ENCODE measurements around the gene HNRNPA2B1.
"Not testable (repeated sequence)": the region's sequence is repeated elsewhere in the genome, so short reads cannot be mapped to it uniquely, and the experiment has no call there.

HNRNPA2B1 gene

GRCh38 chr7:26189697-26190096 is 10.8 kb downstream of the HNRNPA2B1 start:
- H3K36me3 ChIP-seq (ENCODE audit: control insufficient read depth, insufficient read depth, low read length): peaks cover 73% of the 10 kb centered on the region
- H3K4me1 ChIP-seq (ENCODE audit: control insufficient read depth, insufficient read depth, low read length): no peaks in the 10 kb centered on the region
- H3K27ac ChIP-seq (ENCODE audit: low read depth, low read length): no peak overlapping the region

DNA sequence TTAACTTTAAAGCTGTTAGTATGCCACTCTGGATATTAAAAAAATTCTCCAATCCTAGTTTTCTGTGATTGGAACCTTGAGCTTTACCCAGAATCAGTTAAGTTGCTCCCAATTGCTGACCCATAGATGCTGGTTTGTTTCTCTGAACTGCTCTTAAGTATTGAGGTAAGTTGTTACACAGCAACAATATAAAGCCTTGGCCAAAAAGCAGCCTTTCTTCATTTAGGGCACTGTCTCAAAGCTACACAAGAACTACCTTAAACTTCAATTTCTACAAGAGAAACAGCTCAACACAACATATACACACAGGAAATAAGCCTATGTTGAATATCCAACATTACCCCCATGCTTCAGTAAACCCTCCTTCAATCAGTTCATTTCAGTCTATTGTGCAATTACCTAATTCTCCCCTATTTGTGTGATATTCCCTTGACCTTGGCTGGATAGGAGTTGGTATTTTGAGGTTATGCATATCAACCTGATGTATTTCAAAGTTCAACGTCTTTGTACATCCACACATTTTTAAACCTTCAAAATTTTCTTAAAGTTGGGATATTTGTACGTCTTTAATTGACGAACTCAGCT is 11.5 kb downstream of the HNRNPA2B1 start:
- no peak overlapping the region for H3K27ac ChIP-seq (ENCODE audit: low read depth, low read length)
- H3K36me3 ChIP-seq (ENCODE audit: control insufficient read depth, insufficient read depth, low read length): peaks cover 69% of the 10 kb centered on the region
- no peaks in the 10 kb centered on the region for H3K9me3 ChIP-seq (ENCODE audit: control insufficient read depth, insufficient read depth, low read depth, low read length)

More at GRCh38 chr7:26189697-26190096, 10.8 kb downstream of the HNRNPA2B1 start:
- Histone ChIP-seq H3K27me3 (ENCODE audit: control insufficient read depth, insufficient read depth, low read length) (no peaks in the 10 kb centered on the region), H3K9me3 (ENCODE audit: control insufficient read depth, insufficient read depth, low read depth, low read length) (no peaks in the 10 kb centered on the region), H3K9ac (ENCODE audit: low read length) (no peak overlapping the region), H3K4me3 (ENCODE audit: low read depth, low read length) (no peak overlapping the region)

DNA sequence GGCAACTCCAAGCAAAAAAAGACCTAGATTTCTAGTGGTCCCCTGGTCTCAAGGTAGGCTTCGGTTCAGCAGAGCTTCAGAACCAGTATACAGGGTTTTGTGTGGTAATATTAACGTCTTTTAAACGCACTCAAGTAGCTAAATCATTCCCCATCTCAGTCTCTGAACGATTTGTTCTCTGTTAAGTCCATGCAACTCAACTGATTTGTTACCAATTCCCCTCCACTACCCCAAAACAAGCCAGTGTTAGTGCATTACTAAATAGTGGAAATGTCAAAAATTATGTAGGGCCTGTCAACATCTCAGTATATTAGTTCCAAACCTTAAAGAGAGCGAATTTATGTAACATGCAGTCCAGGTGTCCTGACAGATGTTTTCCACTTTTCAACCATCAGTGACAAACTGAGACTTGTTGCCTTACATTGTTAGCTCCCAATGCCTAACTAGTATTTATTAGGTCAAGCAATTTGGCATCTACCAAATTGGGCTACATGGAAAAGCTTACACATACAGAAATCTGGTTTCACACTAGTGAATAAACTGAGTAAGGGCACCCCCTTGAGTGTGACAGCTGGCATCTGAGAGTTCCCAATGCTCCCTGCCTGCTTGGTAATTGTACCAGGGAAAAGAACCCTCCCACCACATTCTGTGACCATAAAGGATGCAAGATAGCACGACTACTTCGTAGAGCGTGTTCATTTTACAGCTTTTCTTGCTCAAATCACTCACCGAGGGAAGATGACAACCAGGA is 12.2 kb downstream of the HNRNPA2B1 start:
- H3K4me3 ChIP-seq (ENCODE audit: low read depth, low read length): no peak overlapping the region
- no peak overlapping the region for H3K9ac ChIP-seq (ENCODE audit: low read length)
- peaks cover 62% of the 10 kb centered on the region for H3K36me3 ChIP-seq (ENCODE audit: control insufficient read depth, insufficient read depth, low read length)
- no peaks in the 10 kb centered on the region for H3K27me3 ChIP-seq (ENCODE audit: control insufficient read depth, insufficient read depth, low read length)
- no peaks in the 10 kb centered on the region for H3K9me3 ChIP-seq (ENCODE audit: control insufficient read depth, insufficient read depth, low read depth, low read length)
- no peak overlapping the region for H3K27ac ChIP-seq (ENCODE audit: low read depth, low read length)
- H3K4me1 ChIP-seq (ENCODE audit: control insufficient read depth, insufficient read depth, low read length): no peaks in the 10 kb centered on the region

More for the DNA sequence above, 11.5 kb downstream of the HNRNPA2B1 start:
- Histone ChIP-seq H3K27me3 (ENCODE audit: control insufficient read depth, insufficient read depth, low read length) (no peaks in the 10 kb centered on the region), H3K4me1 (ENCODE audit: control insufficient read depth, insufficient read depth, low read length) (no peaks in the 10 kb centered on the region), H3K4me3 (ENCODE audit: low read depth, low read length) (no peak overlapping the region), H3K9ac (ENCODE audit: low read length) (no peak overlapping the region)

- Histone ChIP-seq H3K36me3 (ENCODE audit: control insufficient read depth, insufficient read depth, low read length) (peaks cover 54% of the 10 kb centered on the region), H3K4me3 (ENCODE audit: low read depth, low read length) (no peak overlapping the region), H3K9ac (ENCODE audit: low read length) (no peak overlapping the region), H3K4me1 (ENCODE audit: control insufficient read depth, insufficient read depth, low read length) (no peaks in the 10 kb centered on the region), H3K9me3 (ENCODE audit: control insufficient read depth, insufficient read depth, low read depth, low read length) (no peaks in the 10 kb centered on the region), H3K27ac (ENCODE audit: low read depth, low read length) (no peak overlapping the region), H3K27me3 (ENCODE audit: control insufficient read depth, insufficient read depth, low read length) (no peaks in the 10 kb centered on the region)
Measured at GRCh38 chr7:26187380-26188205, 13.0 kb downstream of the HNRNPA2B1 start.

- peaks cover 45% of the 10 kb centered on the region for H3K36me3 ChIP-seq (ENCODE audit: control insufficient read depth, insufficient read depth, low read length)
- H3K4me1 ChIP-seq (ENCODE audit: control insufficient read depth, insufficient read depth, low read length): no peaks in the 10 kb centered on the region
- no peaks in the 10 kb centered on the region for H3K27me3 ChIP-seq (ENCODE audit: control insufficient read depth, insufficient read depth, low read length)
- H3K9ac ChIP-seq (ENCODE audit: low read length): no peak overlapping the region
- no peak overlapping the region for H3K4me3 ChIP-seq (ENCODE audit: low read depth, low read length)
- H3K27ac ChIP-seq (ENCODE audit: low read depth, low read length): no peak overlapping the region
- H3K9me3 ChIP-seq (ENCODE audit: control insufficient read depth, insufficient read depth, low read depth, low read length): no peaks in the 10 kb centered on the region
Measured at GRCh38 chr7:26186364-26187311, 13.9 kb downstream of the HNRNPA2B1 start.

DNA sequence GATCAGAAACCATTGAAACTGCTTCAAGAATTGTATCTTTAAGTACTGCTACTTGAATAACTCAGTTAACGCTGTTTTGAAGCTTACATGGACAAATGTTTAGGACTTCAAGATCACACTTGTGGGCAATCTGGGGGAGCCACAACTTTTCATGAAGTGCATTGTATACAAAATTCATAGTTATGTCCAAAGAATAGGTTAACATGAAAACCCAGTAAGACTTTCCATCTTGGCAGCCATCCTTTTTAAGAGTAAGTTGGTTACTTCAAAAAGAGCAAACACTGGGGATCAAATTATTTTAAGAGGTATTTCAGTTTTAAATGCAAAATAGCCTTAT is 14.7 kb downstream of the HNRNPA2B1 start:
- peaks cover 37% of the 10 kb centered on the region for H3K36me3 ChIP-seq (ENCODE audit: control insufficient read depth, insufficient read depth, low read length)
- no peak overlapping the region for H3K9ac ChIP-seq (ENCODE audit: low read length)
- H3K27ac ChIP-seq (ENCODE audit: low read depth, low read length): no peak overlapping the region
- no peaks in the 10 kb centered on the region for H3K27me3 ChIP-seq (ENCODE audit: control insufficient read depth, insufficient read depth, low read length)
- no peaks in the 10 kb centered on the region for H3K4me1 ChIP-seq (ENCODE audit: control insufficient read depth, insufficient read depth, low read length)
- H3K4me3 ChIP-seq (ENCODE audit: low read depth, low read length): no peak overlapping the region
- no peaks in the 10 kb centered on the region for H3K9me3 ChIP-seq (ENCODE audit: control insufficient read depth, insufficient read depth, low read depth, low read length)

- Histone ChIP-seq H3K27me3 (ENCODE audit: control insufficient read depth, insufficient read depth, low read length) (no peaks in the 10 kb centered on the region), H3K9ac (ENCODE audit: low read length) (no peak overlapping the region), H3K4me1 (ENCODE audit: control insufficient read depth, insufficient read depth, low read length) (no peaks in the 10 kb centered on the region), H3K9me3 (ENCODE audit: control insufficient read depth, insufficient read depth, low read depth, low read length) (no peaks in the 10 kb centered on the region), H3K4me3 (ENCODE audit: low read depth, low read length) (no peak overlapping the region), H3K36me3 (ENCODE audit: control insufficient read depth, insufficient read depth, low read length) (peaks cover 35% of the 10 kb centered on the region), H3K27ac (ENCODE audit: low read depth, low read length) (no peak overlapping the region)
Measured at GRCh38 chr7:26185131-26185843, 15.3 kb downstream of the HNRNPA2B1 start.

GRCh38 chr7:26184281-26185101 is 16.1 kb downstream of the HNRNPA2B1 start:
- not testable (repeated sequence) for H3K27ac ChIP-seq (ENCODE audit: low read depth, low read length); H3K9ac ChIP-seq (ENCODE audit: low read length); H3K27me3 ChIP-seq (ENCODE audit: control insufficient read depth, insufficient read depth, low read length); H3K4me1 ChIP-seq (ENCODE audit: control insufficient read depth, insufficient read depth, low read length); H3K9me3 ChIP-seq (ENCODE audit: control insufficient read depth, insufficient read depth, low read depth, low read length); H3K4me3 ChIP-seq (ENCODE audit: low read depth, low read length)
- H3K36me3 ChIP-seq (ENCODE audit: control insufficient read depth, insufficient read depth, low read length): peaks cover 30% of the 10 kb centered on the region

DNA sequence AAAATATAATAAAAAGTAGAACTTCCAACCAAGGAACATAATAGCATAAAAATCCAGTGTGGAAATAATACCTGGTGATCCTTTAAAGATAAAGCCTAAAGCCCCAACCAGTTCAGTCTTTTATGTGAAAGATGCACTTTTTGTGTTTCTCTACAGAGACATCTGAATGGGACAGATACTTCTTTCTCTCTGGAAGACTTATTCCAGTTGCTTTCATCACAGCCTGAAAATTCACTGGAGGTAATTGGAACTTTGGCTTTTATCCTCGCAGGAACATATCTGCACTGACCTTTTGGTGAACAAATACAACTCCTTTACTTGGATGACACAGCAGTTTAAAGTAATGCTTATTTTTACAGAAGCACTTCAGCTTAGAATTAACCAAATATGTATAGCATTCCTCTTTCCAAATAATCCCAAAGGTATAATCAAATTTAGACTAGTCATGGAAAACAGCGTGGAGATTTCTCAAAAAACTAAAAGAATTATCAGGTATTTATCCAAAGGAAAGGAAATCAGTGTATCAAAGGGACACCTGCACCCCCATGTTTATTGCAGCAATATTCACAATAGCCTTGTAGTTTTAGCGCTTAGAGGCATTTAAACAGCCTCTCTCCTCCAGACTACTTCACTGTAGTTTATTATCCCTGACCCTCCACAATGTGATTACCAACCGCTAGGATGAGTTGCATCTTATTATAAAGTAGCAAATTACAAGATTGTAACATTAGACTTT is 16.8 kb downstream of the HNRNPA2B1 start:
- Histone ChIP-seq H3K9ac (ENCODE audit: low read length) (no peak overlapping the region), H3K4me1 (ENCODE audit: control insufficient read depth, insufficient read depth, low read length) (no peaks in the 10 kb centered on the region; the same call in 1 of the 2 replicates), H3K36me3 (ENCODE audit: control insufficient read depth, insufficient read depth, low read length) (peaks cover 30% of the 10 kb centered on the region), H3K27me3 (ENCODE audit: control insufficient read depth, insufficient read depth, low read length) (no peaks in the 10 kb centered on the region), H3K4me3 (ENCODE audit: low read depth, low read length) (no peak overlapping the region), H3K27ac (ENCODE audit: low read depth, low read length) (no peak overlapping the region), H3K9me3 (ENCODE audit: control insufficient read depth, insufficient read depth, low read depth, low read length) (no peaks in the 10 kb centered on the region)
